ENCODE data around the gene MNAT1.
A peak's percentile ranks its signal among the peaks of the same experiment; 100 is the strongest.
"Not testable (repeated sequence)": the region's sequence is repeated elsewhere in the genome, so short reads cannot be mapped to it uniquely, and the experiment has no call there.

MNAT1 gene

GRCh38 chr14:60807247-60807646, 72.7 kb downstream of the MNAT1 start:
- DNase-seq = no peak

GRCh38 chr14:60807971-60808370, 73.4 kb downstream of the MNAT1 start:
- DNase-seq = no peak

GRCh38 chr14:60812987-60813386, 78.4 kb downstream of the MNAT1 start:
- DNase-seq = no peak

- DNase-seq = no peak
Measured at GRCh38 chr14:60815371-60815770, 80.8 kb downstream of the MNAT1 start.

- DNase-seq = no peak
Measured at GRCh38 chr14:60817113-60817512, 82.6 kb downstream of the MNAT1 start.

GRCh38 chr14:60819575-60819974, 85.0 kb downstream of the MNAT1 start:
- DNase-seq = no peak

GRCh38 chr14:60838601-60839000, 104.0 kb downstream of the MNAT1 start:
- DNase-seq = no peak

- no peak for DNase-seq
Measured at GRCh38 chr14:60839057-60839456, 104.5 kb downstream of the MNAT1 start.

- no peak for DNase-seq
Measured at GRCh38 chr14:60839657-60840056, 105.1 kb downstream of the MNAT1 start.

- no peak for DNase-seq
Measured at GRCh38 chr14:60840313-60840712, 105.8 kb downstream of the MNAT1 start.

- no peak for DNase-seq
Measured at GRCh38 chr14:60845523-60845922, 111.0 kb downstream of the MNAT1 start.

- no peak for DNase-seq
Measured at GRCh38 chr14:60848066-60848465, 113.5 kb downstream of the MNAT1 start.

GRCh38 chr14:60851692-60852091, 117.1 kb downstream of the MNAT1 start:
- not testable (repeated sequence) for DNase-seq

- DNase-seq = no peak
Measured at GRCh38 chr14:60856111-60856510, 121.5 kb downstream of the MNAT1 start.

- DNase-seq = no peak
Measured at GRCh38 chr14:60859525-60859924, 125.0 kb downstream of the MNAT1 start.

GRCh38 chr14:60861545-60862140, 127.1 kb downstream of the MNAT1 start:
- no peak for DNase-seq

- DNase-seq = peak; percentile 25
Measured at GRCh38 chr14:60862283-60862682, 127.7 kb downstream of the MNAT1 start.

- no peak for DNase-seq
Measured at GRCh38 chr14:60863249-60863648, 128.7 kb downstream of the MNAT1 start.

GRCh38 chr14:60865378-60866127, 131.0 kb downstream of the MNAT1 start:
- no peak for DNase-seq

- DNase-seq = no peak
Measured at GRCh38 chr14:60867503-60868172, 133.1 kb downstream of the MNAT1 start.

- no peak for DNase-seq
Measured at GRCh38 chr14:60878121-60878520, 143.6 kb downstream of the MNAT1 start.

GRCh38 chr14:60878536-60878935, 144.0 kb downstream of the MNAT1 start:
- no peak for DNase-seq

GRCh38 chr14:60882219-60882618, 147.7 kb downstream of the MNAT1 start:
- DNase-seq = no peak

GRCh38 chr14:60884134-60884533, 149.6 kb downstream of the MNAT1 start:
- no peak for DNase-seq

All from NCI-H1092 (cell line).